CD4-positive, alpha-beta T cell treated with Interleukin-2 at 100 ng/mL for 4 hours (primary cell): Measurements from ENCODE around the gene SORCS1.

ENCODE experiments used
- DNase-seq: peaks from one replicate; pipeline ENCODE4 v3.0.0-alpha.2; 2020; ENCODE audit warnings: low spot score

SORCS1 gene

GRCh38 chr10:106592396-106592795 is 572.1 kb downstream of the SORCS1 start:
- no peak for DNase-seq

- DNase-seq: no peak
Observed at GRCh38 chr10:106582291-106582690, 582.2 kb downstream of the SORCS1 start.

GRCh38 chr10:106577756-106578155 is 586.8 kb downstream of the SORCS1 start:
- DNase-seq: no peak

GRCh38 chr10:106577266-106577665 is 587.2 kb downstream of the SORCS1 start:
- DNase-seq: no peak

- DNase-seq: no peak
Observed at GRCh38 chr10:106576534-106576933, 588.0 kb downstream of the SORCS1 start.

GRCh38 chr10:106573106-106573505 is 591.4 kb downstream of the SORCS1 start:
- DNase-seq: no peak

GRCh38 chr10:106571192-106571946 is 593.1 kb downstream of the SORCS1 start:
- no peak for DNase-seq

GRCh38 chr10:106570268-106570667 is 594.2 kb downstream of the SORCS1 start:
- DNase-seq: no peak

GRCh38 chr10:106567629-106568028 is 596.9 kb downstream of the SORCS1 start:
- DNase-seq: no peak

- no peak for DNase-seq
Observed at GRCh38 chr10:106566873-106567272, 597.6 kb downstream of the SORCS1 start.

GRCh38 chr10:106565546-106565945 is 599.0 kb downstream of the SORCS1 start:
- DNase-seq: no peak

- no peak for DNase-seq
Observed at GRCh38 chr10:106563384-106563783, 601.1 kb downstream of the SORCS1 start.

- DNase-seq: no peak
Observed at GRCh38 chr10:106560925-106561640, 603.4 kb downstream of the SORCS1 start.

GRCh38 chr10:106559442-106559841 is 605.1 kb downstream of the SORCS1 start:
- DNase-seq: no peak

- no peak for DNase-seq
Observed at GRCh38 chr10:106557951-106558733, 606.4 kb downstream of the SORCS1 start.

- no peak for DNase-seq
Observed at GRCh38 chr10:106557053-106557452, 607.5 kb downstream of the SORCS1 start.

GRCh38 chr10:106555599-106555998 is 608.9 kb downstream of the SORCS1 start:
- DNase-seq: no peak

GRCh38 chr10:106551501-106552062 is 612.9 kb downstream of the SORCS1 start:
- DNase-seq: no peak

- DNase-seq: no peak
Observed at GRCh38 chr10:106548832-106549231, 615.7 kb downstream of the SORCS1 start.

- no peak for DNase-seq
Observed at GRCh38 chr10:106547047-106547635, 617.4 kb downstream of the SORCS1 start.

GRCh38 chr10:106542461-106542860 is 622.0 kb downstream of the SORCS1 start:
- no peak for DNase-seq

GRCh38 chr10:106540645-106541044 is 623.9 kb downstream of the SORCS1 start:
- DNase-seq: no peak
